ENCODE measurements around the gene MOG.

The MOG gene

DNA sequence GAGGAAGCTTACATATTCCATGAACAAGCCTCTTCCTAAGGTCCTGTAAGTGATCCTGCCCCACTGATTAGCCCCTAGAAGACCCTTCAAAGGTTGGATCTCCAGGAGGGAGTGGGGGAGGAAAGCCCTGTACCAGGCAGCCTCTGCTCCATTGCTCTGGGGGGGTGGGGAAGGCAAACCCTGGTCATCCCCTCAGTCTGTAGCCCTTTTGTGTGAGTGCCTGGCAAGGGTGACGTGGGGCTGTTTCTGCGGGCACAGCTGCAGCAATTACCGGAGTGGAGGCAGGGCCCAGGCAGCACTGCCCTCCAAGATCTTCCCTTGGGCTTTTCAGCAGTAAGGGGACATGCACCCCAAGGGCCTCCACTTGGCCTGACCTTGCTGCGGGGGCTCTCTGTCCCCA is at the start of gene MOG:
Gene MOG (plus strand): TSS at position 295 of the 400 bp plus-strand sequence. CDS start 118 bp downstream, outside the sequence.
- TF ChIP-seq CTCF (IDR thresholded peaks at IDR 0.05; ENCODE audit: borderline replicate concordance, control extremely low read depth, extremely low read depth, insufficient read depth, missing control alignments): no peak
- DNase-seq (ENCODE audit: low spot score): no peak
- in situ Hi-C loops (cut with MboI; ENCODE audit: low sequenced_read_pairs, unreplicated experiment): no loop called here

DNA sequence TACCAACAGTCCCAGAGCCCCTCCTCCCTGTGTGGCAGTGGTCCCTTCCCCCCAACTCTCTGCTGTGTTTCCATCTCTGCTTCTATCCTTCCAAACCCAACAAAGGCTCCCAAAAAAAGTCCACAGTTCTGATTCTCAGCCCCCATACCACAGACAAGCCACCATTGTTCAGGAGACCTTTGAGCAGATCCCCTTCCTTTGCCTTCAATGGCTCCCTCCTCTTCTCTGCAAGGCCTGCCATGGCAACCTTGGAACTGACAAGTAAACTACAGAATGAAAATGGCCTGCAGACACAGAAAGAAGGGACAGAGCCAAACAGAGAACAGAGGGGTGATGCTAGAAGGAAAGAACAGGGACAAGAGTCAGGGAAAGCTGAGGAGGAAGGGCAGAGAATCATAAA is 48.8 kb upstream of the MOG start:
- DNase-seq (ENCODE audit: low spot score): no peak
- no peak for TF ChIP-seq CTCF (IDR thresholded peaks at IDR 0.05; ENCODE audit: borderline replicate concordance, control extremely low read depth, extremely low read depth, insufficient read depth, missing control alignments)
- in situ Hi-C loops (cut with MboI; ENCODE audit: low sequenced_read_pairs, unreplicated experiment): no loop called here

DNA sequence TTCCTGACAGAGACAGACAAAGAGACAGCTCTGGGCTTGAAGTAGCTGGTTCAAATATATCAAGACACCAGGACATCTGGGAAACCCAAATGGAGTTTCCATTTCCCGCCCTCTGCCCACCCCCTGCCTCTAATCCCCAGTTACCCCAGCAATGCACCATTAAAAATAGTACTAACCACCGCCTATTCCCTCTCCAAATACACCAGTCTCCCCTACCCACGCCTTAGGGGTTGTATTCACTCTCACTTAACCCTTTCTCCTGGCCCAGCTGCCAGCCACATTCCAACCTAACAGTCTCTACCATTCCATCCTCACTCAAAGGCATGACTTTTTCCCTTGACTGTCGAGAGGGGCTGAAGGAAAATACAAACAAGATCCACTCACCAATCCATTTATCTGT is 46.4 kb upstream of the MOG start:
- DNase-seq (ENCODE audit: low spot score): no peak
- TF ChIP-seq CTCF (IDR thresholded peaks at IDR 0.05; ENCODE audit: borderline replicate concordance, control extremely low read depth, extremely low read depth, insufficient read depth, missing control alignments): no peak
- in situ Hi-C loops (cut with MboI; ENCODE audit: low sequenced_read_pairs, unreplicated experiment): no loop called here

- DNase-seq (ENCODE audit: low spot score): no peak
- in situ Hi-C loops (cut with MboI; ENCODE audit: low sequenced_read_pairs, unreplicated experiment): no loop called here
- no peak for TF ChIP-seq CTCF (IDR thresholded peaks at IDR 0.05; ENCODE audit: borderline replicate concordance, control extremely low read depth, extremely low read depth, insufficient read depth, missing control alignments)
These were observed 45.5 kb upstream of the MOG start for GRCh38 chr6:29611426-29611825.

- DNase-seq (ENCODE audit: low spot score): no peak
- in situ Hi-C loops (cut with MboI; ENCODE audit: low sequenced_read_pairs, unreplicated experiment): no loop called here
- no peak for TF ChIP-seq CTCF (IDR thresholded peaks at IDR 0.05; ENCODE audit: borderline replicate concordance, control extremely low read depth, extremely low read depth, insufficient read depth, missing control alignments)
These were observed 38.9 kb upstream of the MOG start for GRCh38 chr6:29617782-29618554.

- no peak for DNase-seq (ENCODE audit: low spot score)
- in situ Hi-C loops (cut with MboI; ENCODE audit: low sequenced_read_pairs, unreplicated experiment): no loop called here
- TF ChIP-seq CTCF (IDR thresholded peaks at IDR 0.05; ENCODE audit: borderline replicate concordance, control extremely low read depth, extremely low read depth, insufficient read depth, missing control alignments): no peak
These were observed 37.2 kb upstream of the MOG start for GRCh38 chr6:29619578-29620160.

Measured in GM13976 (cell line).